ENCODE results near the gene ZNF485. TPM values are rescaled to one million over a fixed set of nuclear protein-coding genes. Genes with fewer than 3 reads are reported as not detected.
A peak's percentile ranks its signal among the peaks of the same experiment; 100 is the strongest.
"Not testable (repeated sequence)": the region's sequence is repeated elsewhere in the genome, so short reads cannot be mapped to it uniquely, and the experiment has no call there.

Gene ZNF485
- total and polyA plus RNA-seq, 2 experiments from 2014 or later, result 1.0 to 2.5 TPM

DNA sequence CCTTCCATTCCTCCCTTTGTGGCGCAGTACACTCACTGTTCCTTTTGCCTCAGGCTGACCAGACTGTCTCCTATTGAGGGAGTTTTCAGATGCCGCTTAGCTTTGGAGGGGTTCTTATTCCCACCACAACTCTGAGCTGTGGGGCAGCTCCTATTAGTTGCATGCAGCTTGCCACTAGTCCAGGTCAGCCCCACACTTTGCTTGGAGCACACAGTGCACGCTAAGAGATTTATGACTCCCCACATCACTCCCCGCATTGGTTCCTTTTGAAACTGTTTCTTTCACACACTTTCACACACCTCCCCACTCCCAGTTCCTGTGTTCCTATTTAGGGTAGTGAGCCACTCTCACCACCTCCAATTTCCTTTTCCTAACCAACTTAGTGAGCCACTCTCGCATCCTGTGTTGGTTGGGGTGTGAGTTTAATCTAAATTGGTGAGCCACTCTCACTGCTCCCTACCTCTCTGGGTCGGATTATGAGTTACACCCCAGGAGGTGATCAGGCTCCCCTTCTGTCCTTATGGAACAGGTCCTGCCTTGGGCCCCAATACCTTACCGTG is 10.4 kb upstream of the ZNF485 start:
- TF ChIP-seq, protein P1, sequence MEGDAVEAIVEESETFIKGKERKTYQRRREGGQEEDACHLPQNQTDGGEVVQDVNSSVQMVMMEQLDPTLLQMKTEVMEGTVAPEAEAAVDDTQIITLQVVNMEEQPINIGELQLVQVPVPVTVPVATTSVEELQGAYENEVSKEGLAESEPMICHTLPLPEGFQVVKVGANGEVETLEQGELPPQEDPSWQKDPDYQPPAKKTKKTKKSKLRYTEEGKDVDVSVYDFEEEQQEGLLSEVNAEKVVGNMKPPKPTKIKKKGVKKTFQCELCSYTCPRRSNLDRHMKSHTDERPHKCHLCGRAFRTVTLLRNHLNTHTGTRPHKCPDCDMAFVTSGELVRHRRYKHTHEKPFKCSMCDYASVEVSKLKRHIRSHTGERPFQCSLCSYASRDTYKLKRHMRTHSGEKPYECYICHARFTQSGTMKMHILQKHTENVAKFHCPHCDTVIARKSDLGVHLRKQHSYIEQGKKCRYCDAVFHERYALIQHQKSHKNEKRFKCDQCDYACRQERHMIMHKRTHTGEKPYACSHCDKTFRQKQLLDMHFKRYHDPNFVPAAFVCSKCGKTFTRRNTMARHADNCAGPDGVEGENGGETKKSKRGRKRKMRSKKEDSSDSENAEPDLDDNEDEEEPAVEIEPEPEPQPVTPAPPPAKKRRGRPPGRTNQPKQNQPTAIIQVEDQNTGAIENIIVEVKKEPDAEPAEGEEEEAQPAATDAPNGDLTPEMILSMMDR (IDR thresholded peaks at IDR 0.05; ENCODE audit: low read depth, low read length), result no peak

DNA sequence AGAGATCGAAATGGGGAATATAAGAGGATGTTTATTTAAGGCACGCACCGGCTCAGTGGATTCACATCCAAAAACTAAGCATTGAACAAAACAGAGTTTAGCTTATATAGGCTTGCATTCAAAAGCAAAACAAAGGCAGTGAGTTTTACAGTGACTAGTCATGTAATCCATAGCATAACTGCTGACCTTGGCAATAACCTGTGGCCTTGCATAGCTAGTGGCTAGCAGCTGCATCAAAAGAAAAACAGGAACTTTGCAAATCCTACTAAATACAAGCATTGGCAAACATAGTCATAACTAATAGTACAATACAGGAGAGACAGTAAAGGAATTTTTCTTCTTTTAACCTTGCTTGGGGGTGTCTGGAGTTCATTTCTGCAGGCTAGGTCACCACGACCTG is 9.7 kb upstream of the ZNF485 start:
- Histone ChIP-seq H3K36me3 (no peaks in the 10 kb centered on the region), H3K27me3 (no peaks in the 10 kb centered on the region), H3K9me3 (ENCODE audit: low read depth) (no peaks in the 10 kb centered on the region), H3K4me3 (no peak overlapping the region), H3K27ac (no peak overlapping the region), H3K4me1 (ENCODE audit: low read depth) (no peaks in the 10 kb centered on the region)
- TF ChIP-seq, protein P1 (IDR thresholded peaks at IDR 0.05; ENCODE audit: low read depth, low read length), result no peak
- DNase-seq (ENCODE audit: low read depth in 1 of 2, low spot score in 1 of 2), result no peak

More for the DNA sequence above, 10.4 kb upstream of the ZNF485 start:
- H3K27me3 ChIP-seq, result no peaks in the 10 kb centered on the region
- DNase-seq (ENCODE audit: low read depth in 1 of 2, low spot score in 1 of 2), result no peak
- no peaks in the 10 kb centered on the region for H3K4me1 ChIP-seq (ENCODE audit: low read depth)
- no peaks in the 10 kb centered on the region for H3K36me3 ChIP-seq
- H3K4me3 ChIP-seq, result no peak overlapping the region
- no peak overlapping the region for H3K27ac ChIP-seq
- H3K9me3 ChIP-seq (ENCODE audit: low read depth), result no peaks in the 10 kb centered on the region

DNA sequence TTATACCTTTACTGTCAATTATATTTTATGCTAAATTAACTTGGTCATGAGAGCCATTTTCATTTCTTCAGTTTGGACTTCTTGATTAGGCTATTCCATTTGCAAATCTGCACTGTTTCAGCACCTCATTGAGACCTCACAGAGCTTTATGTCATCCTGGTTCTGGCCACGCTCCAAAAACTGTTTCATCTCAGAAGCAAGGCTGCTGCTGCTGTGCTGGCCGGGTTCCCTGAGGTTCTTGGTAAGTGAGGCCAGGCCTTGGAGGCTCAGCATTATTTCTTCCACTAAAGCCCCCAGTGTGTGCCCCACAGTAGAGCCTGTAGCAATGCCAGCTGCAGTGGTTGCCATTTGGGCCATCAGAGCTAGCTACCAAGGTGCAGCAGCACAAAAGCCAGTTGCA is 7.8 kb upstream of the ZNF485 start:
- DNase-seq (ENCODE audit: low read depth in 1 of 2, low spot score in 1 of 2), result peak in 1 of 2 donors; percentile 79
- Histone ChIP-seq H3K4me3 (no peak overlapping the region), H3K27ac (no peak overlapping the region), H3K36me3 (no peaks in the 10 kb centered on the region), H3K4me1 (ENCODE audit: low read depth) (no peaks in the 10 kb centered on the region), H3K9me3 (ENCODE audit: low read depth) (no peaks in the 10 kb centered on the region), H3K27me3 (no peaks in the 10 kb centered on the region)
- TF ChIP-seq, protein P1 (IDR thresholded peaks at IDR 0.05; ENCODE audit: low read depth, low read length), result no peak

DNA sequence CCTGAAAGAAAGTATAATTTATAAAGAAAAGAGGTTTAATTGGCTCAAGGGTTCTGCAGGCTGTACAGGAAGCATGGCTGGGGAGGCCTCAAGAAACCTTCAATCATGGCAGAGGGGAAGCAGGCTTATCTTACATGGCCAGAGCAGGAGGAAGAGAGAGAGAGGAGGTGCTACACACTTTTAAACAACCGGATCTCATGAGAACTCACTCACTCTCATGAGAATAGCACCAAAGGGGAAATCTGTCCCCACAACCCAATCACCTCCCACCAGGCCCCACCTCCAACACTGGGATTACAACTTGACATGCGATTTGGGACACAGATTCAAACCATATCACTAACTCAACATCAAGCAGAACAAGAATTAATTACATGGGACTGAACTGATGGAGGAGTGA is 6.9 kb upstream of the ZNF485 start:
- Histone ChIP-seq H3K36me3 (no peaks in the 10 kb centered on the region), H3K27me3 (no peaks in the 10 kb centered on the region), H3K4me1 (ENCODE audit: low read depth) (no peaks in the 10 kb centered on the region), H3K9me3 (ENCODE audit: low read depth) (no peaks in the 10 kb centered on the region), H3K4me3 (no peak overlapping the region), H3K27ac (no peak overlapping the region)
- TF ChIP-seq, protein P1 (IDR thresholded peaks at IDR 0.05; ENCODE audit: low read depth, low read length), result no peak
- no peak for DNase-seq (ENCODE audit: low read depth in 1 of 2, low spot score in 1 of 2)

DNA sequence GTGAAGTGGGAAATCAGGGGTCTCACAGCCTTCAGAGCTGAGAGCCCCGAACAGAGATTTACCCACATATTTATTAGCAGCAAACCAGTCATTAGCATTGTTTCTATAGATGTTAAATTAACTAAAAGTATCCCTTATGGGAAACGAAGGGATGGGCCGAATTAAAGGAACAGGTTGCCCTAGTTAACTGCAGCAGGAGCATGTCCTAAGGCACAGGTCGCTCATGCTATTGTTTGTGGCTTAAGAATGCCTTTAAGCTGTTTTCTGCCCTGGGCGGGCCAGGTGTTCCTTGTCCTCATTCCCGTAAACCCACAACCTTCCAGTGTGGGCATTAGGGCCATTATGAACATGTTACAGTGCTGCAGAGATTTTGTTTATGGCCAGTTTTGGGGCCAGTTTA is 4.7 kb upstream of the ZNF485 start:
- H3K27ac ChIP-seq; DNase-seq (ENCODE audit: low read depth in 1 of 2, low spot score in 1 of 2); H3K36me3 ChIP-seq; H3K27me3 ChIP-seq; H3K9me3 ChIP-seq (ENCODE audit: low read depth); H3K4me3 ChIP-seq; H3K4me1 ChIP-seq (ENCODE audit: low read depth): not testable (repeated sequence)

DNA sequence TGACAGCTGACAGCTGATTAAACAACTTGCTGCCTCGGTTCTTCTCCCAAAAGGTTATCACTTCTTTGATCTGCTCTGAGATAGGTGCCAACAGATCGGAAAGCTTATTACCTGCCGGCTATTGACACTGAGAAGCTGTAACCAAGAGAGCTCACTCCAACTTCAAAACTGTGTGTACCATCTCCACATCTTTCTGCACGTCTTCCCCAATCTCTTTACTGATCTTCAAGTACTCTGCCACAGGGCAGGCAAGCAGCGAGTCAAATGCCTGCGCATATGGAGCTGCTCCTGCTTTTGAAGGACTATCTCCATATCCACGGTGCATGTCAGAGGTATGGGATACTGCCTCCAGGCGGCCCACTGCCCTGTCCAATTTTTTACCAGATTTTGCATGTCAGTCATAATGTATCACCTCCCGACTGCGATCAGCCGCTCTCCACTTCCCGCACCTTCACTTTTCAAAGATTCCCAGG is 352 bp upstream of the ZNF485 start:
- H3K27ac ChIP-seq, result no peak overlapping the region
- H3K36me3 ChIP-seq, result no peaks in the 10 kb centered on the region
- no peaks in the 10 kb centered on the region for H3K27me3 ChIP-seq
- DNase-seq (ENCODE audit: low read depth in 1 of 2, low spot score in 1 of 2), result no peak
- H3K9me3 ChIP-seq (ENCODE audit: low read depth), result no peaks in the 10 kb centered on the region
- no peaks in the 10 kb centered on the region for H3K4me1 ChIP-seq (ENCODE audit: low read depth)
- peak overlapping the region; percentile 91 for H3K4me3 ChIP-seq
- TF ChIP-seq, protein P1 (IDR thresholded peaks at IDR 0.05; ENCODE audit: low read depth, low read length), result peak; percentile 12
